Measurements from ENCODE around the gene CAVIN4.

CAVIN4 gene

DNA sequence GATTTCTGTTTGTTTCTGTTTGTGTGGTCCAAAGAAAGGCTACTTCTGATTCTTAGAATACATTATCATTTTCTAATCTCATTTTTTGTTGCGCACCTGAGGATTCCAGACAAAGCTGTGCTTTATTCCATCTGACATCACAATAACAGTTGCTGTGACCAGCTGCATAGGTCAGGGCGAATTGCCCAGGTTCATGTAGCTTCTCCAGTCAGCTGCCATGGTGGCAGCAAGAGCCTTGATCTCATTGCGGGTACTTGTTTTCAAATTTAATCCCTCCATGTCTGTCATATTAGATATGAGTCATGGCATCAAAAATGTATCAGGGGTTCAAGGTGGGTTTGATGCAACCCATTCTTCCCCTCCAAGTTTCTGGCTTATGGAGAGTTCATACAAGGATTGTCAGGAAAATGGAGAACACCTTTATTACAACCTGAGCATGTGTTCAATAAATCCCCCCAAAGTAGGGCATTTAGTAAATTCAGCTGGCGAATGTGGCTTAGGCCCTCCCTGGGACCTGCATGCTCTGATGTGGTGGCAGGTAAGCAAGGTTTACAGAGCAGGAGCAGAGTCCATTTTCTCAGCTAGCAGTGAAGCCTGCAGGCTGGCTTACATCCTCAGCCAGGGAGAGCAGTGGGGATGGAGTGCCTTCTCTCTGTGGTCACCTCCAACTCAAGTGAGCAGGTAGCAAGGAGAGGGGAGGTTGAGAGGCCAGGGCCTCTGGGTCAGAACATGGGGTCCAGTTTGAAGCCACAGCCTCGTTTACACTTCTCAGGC lies 13.9 kb downstream of the CAVIN4 start:
- no peak for ATAC-seq (ENCODE audit: insufficient read depth, low read depth)
- DNase-seq = no peak
- Histone ChIP-seq H3K27me3 (ENCODE audit: insufficient read depth, low read length, poor library complexity) (no peaks in the 10 kb centered on the region), H3K4me1 (ENCODE audit: insufficient read depth, low read length) (no peaks in the 10 kb centered on the region), H3K36me3 (ENCODE audit: insufficient read depth, low read length) (no peaks in the 10 kb centered on the region), H3K9me3 (ENCODE audit: insufficient read depth, low read length, severe bottlenecking) (no peaks in the 10 kb centered on the region), H3K27ac (ENCODE audit: low read length) (no peak overlapping the region), H3K9ac (ENCODE audit: low read depth, low read length) (no peak overlapping the region), H3K4me2 (ENCODE audit: insufficient read depth, low read length) (no peak overlapping the region), H3K4me3 (ENCODE audit: low read depth in 1 of 2, low read length in 2 of 2) (no peak overlapping the region), H2AFZ (ENCODE audit: low read depth, low read length) (no peak overlapping the region), H4K20me1 (ENCODE audit: insufficient read depth, low read length) (no peaks in the 10 kb centered on the region), H3K79me2 (ENCODE audit: insufficient read depth, low read length) (no peaks in the 10 kb centered on the region)
- no peak for TF ChIP-seq EZH2 (IDR thresholded peaks at IDR 0.05; ENCODE audit: borderline replicate concordance, low read depth, low read length, severe bottlenecking)
- TF ChIP-seq, protein P1, sequence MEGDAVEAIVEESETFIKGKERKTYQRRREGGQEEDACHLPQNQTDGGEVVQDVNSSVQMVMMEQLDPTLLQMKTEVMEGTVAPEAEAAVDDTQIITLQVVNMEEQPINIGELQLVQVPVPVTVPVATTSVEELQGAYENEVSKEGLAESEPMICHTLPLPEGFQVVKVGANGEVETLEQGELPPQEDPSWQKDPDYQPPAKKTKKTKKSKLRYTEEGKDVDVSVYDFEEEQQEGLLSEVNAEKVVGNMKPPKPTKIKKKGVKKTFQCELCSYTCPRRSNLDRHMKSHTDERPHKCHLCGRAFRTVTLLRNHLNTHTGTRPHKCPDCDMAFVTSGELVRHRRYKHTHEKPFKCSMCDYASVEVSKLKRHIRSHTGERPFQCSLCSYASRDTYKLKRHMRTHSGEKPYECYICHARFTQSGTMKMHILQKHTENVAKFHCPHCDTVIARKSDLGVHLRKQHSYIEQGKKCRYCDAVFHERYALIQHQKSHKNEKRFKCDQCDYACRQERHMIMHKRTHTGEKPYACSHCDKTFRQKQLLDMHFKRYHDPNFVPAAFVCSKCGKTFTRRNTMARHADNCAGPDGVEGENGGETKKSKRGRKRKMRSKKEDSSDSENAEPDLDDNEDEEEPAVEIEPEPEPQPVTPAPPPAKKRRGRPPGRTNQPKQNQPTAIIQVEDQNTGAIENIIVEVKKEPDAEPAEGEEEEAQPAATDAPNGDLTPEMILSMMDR (IDR thresholded peaks at IDR 0.05; ENCODE audit: borderline replicate concordance, extremely low read depth, low read length, poor library complexity, severe bottlenecking) = no peak

DNA sequence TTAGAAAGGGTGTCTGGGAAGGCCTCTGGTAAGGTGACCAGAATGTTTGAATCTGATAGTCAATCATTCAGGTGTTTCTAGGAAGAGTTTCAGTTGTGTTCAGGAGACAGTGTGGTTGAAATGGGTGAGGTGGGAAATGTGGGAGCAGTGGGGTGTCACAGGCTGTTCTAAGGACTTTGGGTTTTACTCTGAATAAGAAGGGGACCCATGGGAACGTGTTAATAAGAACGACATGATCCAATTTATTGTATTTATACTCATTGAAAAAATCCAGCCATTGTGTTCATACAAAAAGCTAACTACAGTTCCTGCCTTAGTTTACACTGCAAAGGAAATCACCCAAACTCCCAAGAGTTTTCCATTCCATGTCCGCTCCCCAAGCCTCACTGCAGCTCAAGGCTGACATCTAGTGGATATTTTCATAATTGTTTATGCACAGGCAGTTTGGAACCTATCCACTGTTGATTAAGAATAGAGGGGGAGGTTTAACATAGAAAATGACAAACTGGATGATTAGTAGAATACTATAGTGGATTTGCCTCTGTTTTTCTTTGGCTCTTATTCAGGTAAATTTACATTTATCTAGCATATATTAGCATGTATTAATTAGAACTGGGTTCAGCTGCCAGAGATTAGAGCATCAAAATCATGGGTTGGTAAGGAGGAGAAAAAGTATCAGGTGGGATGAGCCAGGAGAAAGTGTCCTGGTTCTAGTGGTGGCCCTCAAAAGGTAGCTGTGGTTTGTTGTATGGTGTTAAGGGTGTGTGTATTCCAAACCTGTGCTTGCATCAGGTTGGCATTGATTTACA lies 17.7 kb downstream of the CAVIN4 start:
- Histone ChIP-seq H3K4me2 (ENCODE audit: insufficient read depth, low read length) (no peak overlapping the region), H3K27ac (ENCODE audit: low read length) (no peak overlapping the region), H3K9ac (ENCODE audit: low read depth, low read length) (no peak overlapping the region), H2AFZ (ENCODE audit: low read depth, low read length) (no peak overlapping the region), H3K27me3 (ENCODE audit: insufficient read depth, low read length, poor library complexity) (no peaks in the 10 kb centered on the region), H4K20me1 (ENCODE audit: insufficient read depth, low read length) (no peaks in the 10 kb centered on the region), H3K4me1 (ENCODE audit: insufficient read depth, low read length) (no peaks in the 10 kb centered on the region), H3K9me3 (ENCODE audit: insufficient read depth, low read length, severe bottlenecking) (no peaks in the 10 kb centered on the region), H3K36me3 (ENCODE audit: insufficient read depth, low read length) (no peaks in the 10 kb centered on the region), H3K79me2 (ENCODE audit: insufficient read depth, low read length) (no peaks in the 10 kb centered on the region), H3K4me3 (ENCODE audit: low read depth in 1 of 2, low read length in 2 of 2) (no peak overlapping the region)
- peak; percentile 72; the same call in 1 of the 3 replicates for ATAC-seq (ENCODE audit: insufficient read depth, low read depth)
- TF ChIP-seq EZH2 (IDR thresholded peaks at IDR 0.05; ENCODE audit: borderline replicate concordance, low read depth, low read length, severe bottlenecking) = no peak
- TF ChIP-seq, protein P1 (IDR thresholded peaks at IDR 0.05; ENCODE audit: borderline replicate concordance, extremely low read depth, low read length, poor library complexity, severe bottlenecking) = peak; percentile 75
- DNase-seq = peak; percentile 17

DNA sequence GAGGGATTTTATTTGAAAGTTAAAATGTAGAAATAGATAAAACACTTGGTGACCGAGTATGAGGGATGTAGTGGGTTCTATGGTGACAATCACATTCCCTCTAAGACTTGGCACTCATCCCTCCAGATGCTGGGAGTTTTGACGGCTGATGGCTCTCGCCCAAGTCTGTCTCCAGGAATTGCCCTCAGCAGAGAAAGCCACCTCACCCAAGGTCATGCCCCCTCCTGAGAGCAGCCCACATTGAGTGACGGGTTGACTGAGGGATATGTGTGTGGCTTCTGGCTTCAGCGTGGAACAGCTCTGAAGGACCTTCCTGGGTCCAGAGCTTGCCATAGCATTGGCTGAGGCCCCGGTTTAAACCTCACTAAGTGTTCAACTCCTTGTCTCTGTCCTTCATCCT lies 19.4 kb downstream of the CAVIN4 start:
- H3K9me3 ChIP-seq (ENCODE audit: insufficient read depth, low read length, severe bottlenecking) = no peaks in the 10 kb centered on the region
- ATAC-seq (ENCODE audit: insufficient read depth, low read depth) = no peak
- no peak overlapping the region for H3K27ac ChIP-seq (ENCODE audit: low read length)
- no peaks in the 10 kb centered on the region for H3K27me3 ChIP-seq (ENCODE audit: insufficient read depth, low read length, poor library complexity)
- no peaks in the 10 kb centered on the region for H3K4me1 ChIP-seq (ENCODE audit: insufficient read depth, low read length)
- no peak overlapping the region for H3K9ac ChIP-seq (ENCODE audit: low read depth, low read length)
- H2AFZ ChIP-seq (ENCODE audit: low read depth, low read length) = no peak overlapping the region
- DNase-seq = no peak
- no peak overlapping the region for H3K4me2 ChIP-seq (ENCODE audit: insufficient read depth, low read length)
- TF ChIP-seq, protein P1 (IDR thresholded peaks at IDR 0.05; ENCODE audit: borderline replicate concordance, extremely low read depth, low read length, poor library complexity, severe bottlenecking) = no peak
- H4K20me1 ChIP-seq (ENCODE audit: insufficient read depth, low read length) = no peaks in the 10 kb centered on the region
- H3K4me3 ChIP-seq (ENCODE audit: low read depth in 1 of 2, low read length in 2 of 2) = no peak overlapping the region
- no peaks in the 10 kb centered on the region for H3K36me3 ChIP-seq (ENCODE audit: insufficient read depth, low read length)
- H3K79me2 ChIP-seq (ENCODE audit: insufficient read depth, low read length) = no peaks in the 10 kb centered on the region
